Bronchial epithelial cell (primary cell): ENCODE data around the gene AKAP6. TPM values are rescaled to one million over a fixed set of nuclear protein-coding genes. Genes with fewer than 3 reads are reported as not detected.

Experiments
- DNase-seq: peaks from one replicate; pipeline ENCODE4 v3.0.0-alpha.2; 2010; ENCODE audit warnings: low read depth
- FAIRE-seq: peaks from 2 replicates; lab custom pipeline; 2011; peaks lifted over from hg19 to GRCh38; lab: Jason Lieb, UNC
- H3K27me3 ChIP-seq: 2 replicates; pipeline ENCODE4 v1.5.1; 2011; ENCODE audit warnings: low read length; ENCODE audit not compliant: control insufficient read depth, insufficient read depth
- H3K36me3 ChIP-seq: 2 replicates; pipeline ENCODE4 v1.5.1; 2011; ENCODE audit warnings: low read length; ENCODE audit not compliant: control insufficient read depth, insufficient read depth
- H3K4me3 ChIP-seq: 2 replicates; pipeline ENCODE4 v1.5.1; 2011; ENCODE audit warnings: mild to moderate bottlenecking, low read depth, low read length, control low read depth
- total RNA-seq: library from RNA; depleted of rRNA; stranded (reverse); fragments of >200 nt; gene quantifications from 2 replicates; pipeline ENCODE4 v1.2.1, GENCODE V29; 2014
- TF ChIP-seq, protein P1 (sequence below): IDR thresholded peaks from 2 replicates; pipeline ENCODE4 v1.5.1; 2011; ENCODE audit warnings: mild to moderate bottlenecking, moderate library complexity, low read length, control low read depth, inconsistent platforms; ENCODE audit not compliant: insufficient read depth, severe bottlenecking

The AKAP6 gene
- total RNA-seq, 1 donor from 2014 or later, result 4.2 TPM

DNA sequence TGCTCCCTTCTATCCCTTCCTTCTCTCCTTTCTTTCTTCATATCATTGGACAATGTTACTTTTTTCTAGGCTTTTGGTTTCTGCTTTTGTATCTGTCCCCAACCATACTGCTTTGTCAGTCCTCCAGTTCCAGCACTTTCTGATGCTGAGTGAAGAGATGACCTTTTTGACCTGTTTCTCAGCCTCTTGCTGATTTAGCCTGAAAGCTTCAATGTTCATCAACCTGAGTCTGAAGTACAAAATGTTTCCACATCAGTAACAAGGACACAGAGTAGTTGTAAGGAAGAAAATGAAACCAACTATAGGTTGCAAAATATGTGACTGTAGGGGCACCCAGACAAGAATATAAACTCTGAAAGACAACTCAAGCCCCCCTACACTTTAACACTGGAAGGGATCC, 25.2 kb upstream of the AKAP6 start:
- DNase-seq (no peak), FAIRE-seq (no peak)
- TF ChIP-seq, protein P1, sequence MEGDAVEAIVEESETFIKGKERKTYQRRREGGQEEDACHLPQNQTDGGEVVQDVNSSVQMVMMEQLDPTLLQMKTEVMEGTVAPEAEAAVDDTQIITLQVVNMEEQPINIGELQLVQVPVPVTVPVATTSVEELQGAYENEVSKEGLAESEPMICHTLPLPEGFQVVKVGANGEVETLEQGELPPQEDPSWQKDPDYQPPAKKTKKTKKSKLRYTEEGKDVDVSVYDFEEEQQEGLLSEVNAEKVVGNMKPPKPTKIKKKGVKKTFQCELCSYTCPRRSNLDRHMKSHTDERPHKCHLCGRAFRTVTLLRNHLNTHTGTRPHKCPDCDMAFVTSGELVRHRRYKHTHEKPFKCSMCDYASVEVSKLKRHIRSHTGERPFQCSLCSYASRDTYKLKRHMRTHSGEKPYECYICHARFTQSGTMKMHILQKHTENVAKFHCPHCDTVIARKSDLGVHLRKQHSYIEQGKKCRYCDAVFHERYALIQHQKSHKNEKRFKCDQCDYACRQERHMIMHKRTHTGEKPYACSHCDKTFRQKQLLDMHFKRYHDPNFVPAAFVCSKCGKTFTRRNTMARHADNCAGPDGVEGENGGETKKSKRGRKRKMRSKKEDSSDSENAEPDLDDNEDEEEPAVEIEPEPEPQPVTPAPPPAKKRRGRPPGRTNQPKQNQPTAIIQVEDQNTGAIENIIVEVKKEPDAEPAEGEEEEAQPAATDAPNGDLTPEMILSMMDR, result no peak

DNA sequence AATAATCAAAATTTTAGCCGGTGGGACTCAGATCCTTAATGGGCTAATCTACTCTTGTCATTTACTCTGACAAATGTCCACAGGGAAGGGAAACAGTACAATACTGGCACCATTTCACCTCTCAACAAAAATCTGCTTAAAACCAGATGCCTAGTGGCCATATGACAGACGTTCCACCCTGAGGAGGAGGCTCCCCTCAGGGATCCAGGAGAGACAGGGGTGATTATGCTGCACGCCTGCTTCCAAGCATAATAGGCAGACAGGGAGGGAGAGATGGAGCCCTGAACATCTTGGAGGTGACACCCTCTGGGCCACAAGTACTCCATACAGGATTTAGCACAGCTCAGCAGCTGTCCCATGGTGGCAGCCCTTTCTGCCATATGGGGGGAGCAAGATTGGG, 24.8 kb upstream of the AKAP6 start:
- FAIRE-seq (no peak), DNase-seq (no peak)
- H3K27me3 ChIP-seq, result no peaks in the 10 kb centered on the region
- no peak overlapping the region for H3K4me3 ChIP-seq
- no peaks in the 10 kb centered on the region for H3K36me3 ChIP-seq
- TF ChIP-seq, protein P1, result no peak

More for the DNA sequence above, 25.2 kb upstream of the AKAP6 start:
- H3K36me3 ChIP-seq, result no peaks in the 10 kb centered on the region
- no peaks in the 10 kb centered on the region for H3K27me3 ChIP-seq
- no peak overlapping the region for H3K4me3 ChIP-seq

DNA sequence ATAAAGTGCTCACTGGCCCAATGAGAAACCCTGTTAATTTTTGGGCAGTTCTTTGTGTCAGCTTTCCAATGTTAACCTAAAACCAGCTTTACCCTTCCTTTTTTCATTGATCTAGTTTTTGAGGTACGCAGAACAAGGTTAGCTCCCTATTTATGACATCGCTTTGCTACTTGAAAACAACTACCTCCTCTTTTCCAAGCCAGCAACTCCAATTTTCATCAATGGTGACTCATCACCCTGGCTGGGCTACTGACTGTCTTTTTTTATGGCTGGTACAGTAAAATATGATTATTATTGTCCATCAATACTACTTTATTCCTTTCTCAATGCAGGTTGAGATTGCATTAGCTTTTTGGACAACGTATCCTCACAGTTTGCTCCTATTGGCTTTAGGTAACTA, 22.5 kb upstream of the AKAP6 start:
- no peak for FAIRE-seq
- TF ChIP-seq, protein P1, result no peak
- peak; percentile 38 for DNase-seq

DNA sequence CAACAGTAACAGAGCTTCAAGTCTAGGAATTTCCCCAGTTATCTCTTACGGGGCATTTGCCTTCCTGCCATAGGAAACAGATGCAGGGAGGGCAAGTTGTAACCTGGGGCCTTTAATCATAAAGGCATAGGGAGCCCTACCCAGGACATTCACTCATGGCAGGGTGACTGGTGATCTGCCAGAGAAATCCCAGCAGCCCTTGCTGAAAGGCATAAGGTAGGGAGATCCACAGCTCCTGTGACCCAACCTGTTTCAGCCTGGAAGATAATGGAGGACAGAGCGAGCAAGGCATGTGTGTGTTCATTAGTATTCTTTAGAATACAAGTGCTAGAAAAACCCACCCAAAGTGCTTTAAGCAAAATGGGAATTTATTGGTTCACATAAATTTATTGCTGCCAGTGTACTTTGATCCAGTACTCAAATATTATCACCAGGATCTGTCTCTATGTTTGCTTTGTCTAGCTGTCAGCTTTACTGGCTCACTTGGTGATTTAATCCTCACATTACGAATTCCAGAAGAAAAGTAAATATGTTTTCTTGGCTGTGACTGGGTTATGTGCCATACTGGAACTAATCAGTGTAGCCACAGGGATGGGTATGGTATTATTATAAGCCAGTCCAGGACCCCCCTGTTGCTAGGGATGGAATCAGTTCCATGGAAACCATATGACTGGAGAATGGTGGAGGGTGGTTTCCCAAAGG, 21.1 kb upstream of the AKAP6 start:
- no peak overlapping the region for H3K4me3 ChIP-seq
- no peaks in the 10 kb centered on the region for H3K36me3 ChIP-seq
- DNase-seq (peak; percentile 89), FAIRE-seq (no peak)
- H3K27me3 ChIP-seq, result no peaks in the 10 kb centered on the region
- TF ChIP-seq, protein P1, result no peak

More for the DNA sequence above, 22.5 kb upstream of the AKAP6 start:
- no peaks in the 10 kb centered on the region for H3K36me3 ChIP-seq
- no peak overlapping the region for H3K4me3 ChIP-seq
- H3K27me3 ChIP-seq, result no peaks in the 10 kb centered on the region

DNA sequence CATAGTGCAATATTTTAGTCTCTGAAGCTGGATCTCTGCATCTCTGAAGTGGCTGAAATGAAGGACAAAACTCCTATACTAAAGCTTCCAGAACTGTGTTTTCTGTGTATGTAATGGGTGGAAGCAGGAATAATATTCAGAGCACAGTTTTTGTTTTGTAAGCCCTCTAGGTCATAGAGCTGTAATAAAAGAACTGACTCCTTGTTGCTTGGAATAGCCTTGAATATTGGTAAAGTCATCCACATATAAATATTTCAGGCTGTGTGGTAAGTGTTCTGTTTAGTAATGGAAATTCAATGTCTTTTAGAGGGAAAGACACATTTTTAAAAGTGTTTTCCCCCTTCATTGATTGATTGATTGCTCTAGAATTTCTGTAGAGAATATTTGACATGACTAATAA, 18.2 kb upstream of the AKAP6 start:
- no peak for DNase-seq
- Histone ChIP-seq H3K27me3 (no peaks in the 10 kb centered on the region), H3K36me3 (no peaks in the 10 kb centered on the region), H3K4me3 (no peak overlapping the region)
- FAIRE-seq, result no peak
- TF ChIP-seq, protein P1, result no peak
